Stimulated activated naive CD8-positive, alpha-beta T cell treated with anti-CD3 and anti-CD28 coated beads, Interleukin-15, Interleukin-2, amounts not matched to agents 100 U/mL and 50 U/mL, for 24 hours (primary cell): ENCODE measurements around the gene CCDC158.

Source experiments
- ATAC-seq: fragments of 150-1000 bp; cut with Tn5 transposase; one replicate; pipeline ENCODE4 v1.10.0; 2021
- DNase-seq: peaks from one replicate; pipeline ENCODE4 v3.0.0; 2021

CCDC158 gene

DNA sequence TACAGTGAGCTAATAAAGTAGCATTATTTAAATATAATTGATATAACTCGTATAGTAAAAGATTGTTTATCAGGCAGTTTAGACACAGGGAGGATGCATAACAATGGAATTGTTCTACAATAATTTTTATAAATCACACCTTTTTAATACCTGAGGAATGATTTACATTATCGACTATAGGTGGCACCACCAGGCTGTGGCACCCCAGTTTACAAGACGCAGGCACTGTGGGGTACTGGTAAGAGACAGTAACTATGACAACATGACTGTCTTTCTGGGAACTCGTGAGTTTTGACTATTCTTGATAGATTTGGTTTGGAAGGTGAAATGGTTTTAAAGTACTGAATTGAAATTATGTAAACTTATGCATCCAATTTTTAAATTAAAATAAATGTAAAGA lies 141.5 kb downstream of the CCDC158 start:
- ATAC-seq: no peak
- no peak for DNase-seq

DNA sequence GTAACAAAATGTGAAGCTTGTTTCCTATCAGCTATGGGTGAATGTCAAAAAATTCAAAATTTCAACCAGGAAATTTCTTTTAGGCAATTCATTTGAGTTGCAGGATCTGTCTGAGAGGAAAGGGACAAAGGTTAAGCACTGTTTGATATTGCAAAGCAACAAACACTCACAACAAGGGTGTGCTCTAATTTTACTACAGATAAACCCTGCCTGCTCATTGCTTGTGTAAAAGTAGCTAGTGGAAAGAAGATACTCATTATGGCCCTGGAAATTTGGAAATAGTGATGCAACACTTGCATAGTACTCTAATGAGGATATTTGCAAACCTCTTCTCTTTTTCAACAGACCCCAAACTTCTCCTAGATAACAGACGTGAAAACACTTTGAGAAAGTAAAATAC lies 142.4 kb downstream of the CCDC158 start:
- DNase-seq (no peak), ATAC-seq (no peak)

DNA sequence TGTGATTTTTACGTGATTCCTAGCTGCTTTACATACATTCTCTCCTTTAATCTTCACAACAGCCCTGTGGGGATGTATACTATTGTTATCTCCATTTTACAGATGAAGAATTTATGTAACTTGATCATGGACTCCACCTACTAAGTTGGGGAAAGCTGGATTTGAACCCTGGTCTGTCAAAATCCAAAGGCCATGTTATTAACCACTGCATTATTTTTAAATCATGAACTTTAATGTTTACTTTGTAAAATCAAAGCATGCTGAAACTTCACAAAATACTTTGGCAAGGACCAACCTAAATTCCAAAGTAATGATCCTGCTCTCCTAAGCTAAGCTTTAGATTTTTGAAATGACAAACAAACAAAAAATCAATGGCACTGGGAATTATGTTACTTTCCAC lies 143.3 kb downstream of the CCDC158 start:
- DNase-seq: no peak
- ATAC-seq: no peak

DNA sequence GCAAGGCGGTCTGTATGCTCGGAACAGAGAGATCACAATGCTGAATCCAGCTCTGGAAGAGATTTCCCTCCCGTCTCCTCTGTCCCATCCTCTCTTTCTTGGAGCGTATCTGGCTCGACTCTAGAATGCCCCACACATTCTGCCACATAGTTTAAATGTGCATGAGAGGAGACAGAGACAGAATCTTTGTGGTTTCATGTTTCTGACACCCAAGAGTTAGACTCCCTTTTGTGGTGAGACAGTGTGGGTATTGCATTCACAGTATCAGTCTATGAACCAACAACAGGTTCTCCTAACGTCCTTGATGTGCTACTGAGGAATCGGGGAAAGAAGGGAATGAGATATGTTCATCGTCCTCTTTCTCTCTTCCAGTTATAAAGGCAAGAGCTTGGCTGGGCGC lies 144.1 kb downstream of the CCDC158 start:
- DNase-seq: no peak
- no peak for ATAC-seq

DNA sequence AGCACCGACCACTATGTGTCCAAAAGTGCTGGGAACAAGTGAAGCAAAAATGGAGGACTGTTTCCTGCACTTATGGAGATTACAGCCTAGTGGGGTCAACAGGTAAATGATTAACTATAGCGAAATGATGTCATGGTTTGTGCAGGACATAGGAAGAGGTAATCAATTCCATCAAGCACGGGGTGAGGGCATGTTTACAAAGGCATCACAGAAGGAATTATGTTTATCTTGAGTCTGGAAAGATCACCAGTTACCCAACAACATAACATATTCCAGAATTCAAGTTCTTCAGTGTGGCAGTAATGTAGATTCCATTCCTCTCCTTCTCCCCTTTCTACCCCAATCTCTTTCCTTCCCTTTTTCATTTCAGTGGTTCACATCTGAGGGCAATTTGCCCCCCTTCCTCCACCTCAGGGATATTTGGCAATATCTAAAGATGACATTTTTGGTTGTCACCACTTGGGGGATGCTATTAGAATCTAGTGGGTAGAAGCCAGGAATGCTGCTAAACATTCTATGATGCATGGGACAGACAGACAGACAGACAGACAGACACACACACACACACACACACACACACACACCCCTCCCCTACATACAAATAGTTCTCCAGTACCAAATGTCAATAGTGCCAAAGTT lies 145.3 kb downstream of the CCDC158 start:
- DNase-seq (no peak), ATAC-seq (no peak)

DNA sequence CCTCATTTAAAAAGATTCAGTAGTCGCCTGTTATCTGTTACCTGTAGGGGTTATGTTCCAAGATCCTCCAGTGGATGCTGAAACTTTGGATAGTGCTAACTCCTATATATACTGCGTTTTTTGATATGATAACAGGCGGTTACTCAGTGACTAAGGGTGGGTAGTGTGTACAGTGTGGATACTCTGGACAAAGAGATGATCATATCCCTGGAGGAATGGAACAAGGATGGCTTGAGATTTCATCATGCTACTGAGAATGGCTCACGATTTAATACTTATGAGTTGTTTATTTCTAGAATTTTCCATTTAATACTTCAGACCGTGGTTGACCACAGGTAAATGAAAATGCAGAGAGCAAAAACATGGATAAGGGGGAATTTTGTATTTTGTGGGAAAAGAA lies 147.9 kb downstream of the CCDC158 start:
- ATAC-seq: no peak
- no peak for DNase-seq

DNA sequence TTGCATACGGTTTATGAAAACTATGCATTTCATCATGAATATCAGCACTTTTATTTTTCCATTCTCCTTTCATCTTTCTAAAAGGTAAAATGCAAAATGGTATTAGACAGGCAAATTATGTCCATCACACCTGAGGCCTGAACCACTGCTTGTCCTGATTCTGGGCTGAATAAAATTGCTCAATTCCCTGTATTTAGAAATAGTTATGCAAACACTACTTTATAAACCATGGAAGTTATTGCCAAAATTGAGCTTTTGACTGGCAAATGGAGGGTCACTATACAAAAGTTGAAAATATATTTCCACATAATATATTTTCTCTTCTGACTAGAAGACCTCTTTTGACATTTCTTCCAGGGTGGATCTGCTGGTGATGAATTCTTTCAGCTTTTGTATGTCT lies 148.4 kb downstream of the CCDC158 start:
- no peak for ATAC-seq

DNA sequence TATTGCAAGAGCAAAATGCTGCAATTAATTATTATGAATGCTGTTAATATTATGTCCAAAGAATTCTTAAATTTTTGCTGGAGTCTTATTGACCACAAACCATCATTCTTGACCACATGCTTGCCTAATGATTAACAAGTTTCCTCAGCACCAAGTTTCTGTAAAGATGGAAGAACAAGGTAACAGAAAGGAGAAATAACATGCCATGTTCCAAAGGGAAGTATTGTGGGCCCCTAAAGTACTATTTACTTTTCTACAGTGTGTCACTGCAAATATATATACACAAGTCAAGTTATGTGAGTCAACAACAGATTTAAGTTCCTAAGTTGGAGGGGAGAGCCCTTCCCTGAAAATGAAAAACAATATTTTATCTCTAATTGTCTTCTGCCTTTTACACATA lies 148.9 kb downstream of the CCDC158 start:
- no peak for DNase-seq
- ATAC-seq: no peak

More for the DNA sequence above, 148.4 kb downstream of the CCDC158 start:
- DNase-seq: no peak

DNA sequence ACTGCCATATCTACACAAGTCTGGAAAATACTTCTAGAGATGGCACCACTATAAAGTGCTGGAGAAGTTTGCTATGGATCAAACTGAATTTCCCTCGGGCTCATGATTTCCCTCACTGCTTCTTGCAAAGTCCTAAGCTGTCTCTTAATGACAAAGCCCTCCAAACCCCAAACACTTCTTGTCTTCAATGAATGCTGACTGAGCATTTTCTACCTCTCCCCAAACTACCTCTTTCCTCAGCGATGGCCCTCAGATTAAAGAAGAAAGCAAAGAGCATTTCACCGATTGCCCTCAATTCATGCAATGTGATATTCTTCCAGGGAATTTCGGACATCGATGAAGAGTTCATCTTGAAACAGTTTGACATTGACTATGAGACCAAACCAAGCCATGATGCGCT lies 149.7 kb downstream of the CCDC158 start:
- ATAC-seq (no peak), DNase-seq (no peak)

DNA sequence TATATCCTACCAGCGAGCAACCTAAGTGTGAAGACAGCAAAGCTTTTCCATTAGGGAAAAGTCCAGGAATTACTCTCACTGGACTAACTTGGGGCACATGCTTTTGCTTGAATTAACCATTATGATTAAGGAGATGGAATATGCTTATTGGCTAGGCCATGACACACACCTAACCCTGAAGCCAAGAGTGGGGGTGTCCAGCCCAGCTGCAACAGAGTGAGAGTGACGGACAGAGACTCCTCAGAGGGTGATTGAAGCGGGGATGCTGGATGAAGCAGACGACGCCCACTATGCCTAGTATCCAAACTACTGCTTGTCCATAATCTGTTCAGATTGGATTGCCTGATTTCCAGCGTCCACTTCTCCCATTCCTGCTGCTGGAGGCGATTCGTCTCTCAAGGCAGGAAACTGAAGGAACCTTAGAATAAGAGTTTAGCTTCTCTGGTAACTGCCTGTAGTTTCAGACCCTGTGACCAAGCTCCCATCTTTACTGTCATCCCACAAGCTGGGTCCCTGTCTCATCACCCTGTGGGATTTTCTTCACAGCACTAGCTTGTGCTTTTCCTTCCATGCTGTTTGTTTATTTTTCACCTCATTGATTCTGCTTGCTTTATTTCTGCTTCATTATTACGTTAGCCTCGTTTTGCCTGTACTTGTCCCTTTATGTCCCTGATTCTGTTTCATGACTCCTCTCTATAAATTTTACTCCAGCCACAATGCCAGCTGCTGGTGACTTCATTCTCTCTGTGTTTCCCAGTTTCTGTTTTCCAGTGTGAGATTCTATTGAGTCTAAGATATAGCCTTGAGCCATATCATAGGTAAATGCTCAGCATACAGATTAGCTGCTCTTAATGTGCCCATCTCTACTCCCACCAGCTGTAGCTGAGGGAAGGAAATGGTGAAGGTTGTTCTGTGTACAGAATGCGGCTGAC lies 150.4 kb downstream of the CCDC158 start:
- DNase-seq (no peak), ATAC-seq (no peak)

DNA sequence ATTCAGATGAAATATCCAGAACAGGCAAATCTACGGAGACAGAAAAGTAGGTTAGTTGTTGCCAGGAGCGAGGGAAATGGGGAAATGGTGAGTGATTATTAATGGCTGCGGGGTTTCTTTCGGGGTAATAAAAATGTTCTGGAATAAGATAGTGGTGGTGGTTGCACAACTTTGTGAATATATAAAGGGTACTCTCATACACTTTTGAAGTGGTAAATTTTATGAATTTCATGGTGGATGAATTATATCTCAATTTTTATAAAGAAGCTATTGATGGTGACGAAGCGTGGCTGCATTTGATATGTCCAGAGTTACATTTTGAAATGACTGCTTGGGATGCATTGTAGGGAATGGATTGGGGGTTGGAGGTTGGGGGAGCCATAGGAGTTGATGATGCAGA lies 153.1 kb downstream of the CCDC158 start:
- ATAC-seq: no peak
- DNase-seq: no peak

DNA sequence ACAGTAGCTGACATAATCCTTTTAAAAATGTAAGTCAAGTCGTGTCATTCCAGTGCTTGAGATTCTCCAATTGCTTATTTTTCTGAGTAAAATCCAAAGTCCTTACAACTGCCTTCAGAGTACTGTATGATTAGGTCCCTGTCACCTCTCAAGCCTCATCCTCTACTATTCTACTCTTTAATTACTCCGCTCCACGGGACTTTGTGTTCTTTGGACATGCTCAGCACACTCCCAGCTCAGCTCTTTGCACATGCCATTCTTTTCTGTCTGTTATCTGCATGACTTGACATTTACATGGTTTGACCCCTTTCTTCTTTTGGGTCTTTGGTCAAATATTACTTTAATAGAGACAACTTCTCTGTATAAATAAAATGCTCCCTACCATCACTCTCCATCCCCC lies 154.3 kb downstream of the CCDC158 start:
- DNase-seq (no peak), ATAC-seq (no peak)

DNA sequence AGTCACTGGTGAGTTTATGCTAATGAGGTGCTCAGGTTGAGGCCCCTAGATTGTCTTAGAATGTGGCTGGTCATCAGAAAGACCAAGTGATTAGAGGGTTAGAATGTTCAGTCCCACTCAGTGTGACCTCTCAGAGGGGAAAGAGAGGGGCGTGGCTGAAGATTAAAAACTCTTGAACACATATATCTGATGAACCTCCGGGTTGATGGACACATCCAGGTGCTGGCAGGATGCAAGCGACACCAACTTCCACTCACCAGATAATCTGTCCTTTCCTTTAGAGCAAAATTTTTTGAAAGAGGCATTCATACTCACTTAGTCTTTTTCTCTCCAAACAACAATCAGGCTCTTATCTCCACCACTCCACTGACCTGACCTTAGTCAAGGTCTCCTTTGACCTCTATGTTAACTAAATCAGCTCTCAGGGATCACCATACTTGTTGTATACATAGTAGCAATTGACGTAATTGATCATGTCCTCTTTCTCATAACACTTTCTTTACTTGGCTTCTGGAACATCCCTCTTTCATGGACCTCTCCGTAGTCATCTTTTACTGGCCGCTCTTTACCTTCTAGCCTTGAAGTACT lies 155.2 kb downstream of the CCDC158 start:
- ATAC-seq: no peak
- no peak for DNase-seq
